Eye (tissue), 1 donor: ENCODE data around the gene KLHL11.
"Not testable (repeated sequence)": the region's sequence is repeated elsewhere in the genome, so short reads cannot be mapped to it uniquely, and the experiment has no call there.

ENCODE experiments used
- DNase-seq: peaks from one replicate; pipeline ENCODE4 v3.0.0-alpha.2; 2015

The KLHL11 gene

GRCh38 chr17:41836550-41837196 is 28.6 kb downstream of the KLHL11 start:
- DNase-seq = no peak

GRCh38 chr17:41835800-41836549 is 29.2 kb downstream of the KLHL11 start, which contains the start of gene NT5C3B:
NT5C3B (minus strand) TSS chr17:41836232; CDS start chr17:41836193, 39 bp downstream.
- peak; percentile 82 for DNase-seq

- DNase-seq = peak; percentile 43
These were observed 29.9 kb downstream of the KLHL11 start for GRCh38 chr17:41835214-41835799.

GRCh38 chr17:41829961-41830360 is 35.3 kb downstream of the KLHL11 start:
- DNase-seq = not testable (repeated sequence)

- DNase-seq = no peak
These were observed 39.9 kb downstream of the KLHL11 start for GRCh38 chr17:41825175-41825845.

GRCh38 chr17:41824086-41824485 is 41.1 kb downstream of the KLHL11 start:
- DNase-seq = no peak

GRCh38 chr17:41823580-41823979 is 41.6 kb downstream of the KLHL11 start:
- no peak for DNase-seq

- no peak for DNase-seq
These were observed 42.1 kb downstream of the KLHL11 start for GRCh38 chr17:41823141-41823524.

GRCh38 chr17:41822216-41823140 is 42.7 kb downstream of the KLHL11 start:
- no peak for DNase-seq

- DNase-seq = no peak
These were observed 43.4 kb downstream of the KLHL11 start for GRCh38 chr17:41821776-41822175.

- no peak for DNase-seq
These were observed 47.2 kb downstream of the KLHL11 start for GRCh38 chr17:41818024-41818423.

- no peak for DNase-seq
These were observed 48.4 kb downstream of the KLHL11 start for GRCh38 chr17:41816637-41817320.

- no peak for DNase-seq
These were observed 51.0 kb downstream of the KLHL11 start for GRCh38 chr17:41814195-41814594.

- no peak for DNase-seq
These were observed 51.5 kb downstream of the KLHL11 start for GRCh38 chr17:41813699-41814124.

- no peak for DNase-seq
These were observed 52.0 kb downstream of the KLHL11 start for GRCh38 chr17:41813152-41813680.

GRCh38 chr17:41812381-41813151 is 52.7 kb downstream of the KLHL11 start, which contains the start of gene FKBP10:
FKBP10 (plus strand) TSS chr17:41813004; CDS start chr17:41813035, 31 bp downstream.
- peak; percentile 96 for DNase-seq

GRCh38 chr17:41811549-41812380 is 53.5 kb downstream of the KLHL11 start, which contains the start of gene P3H4:
P3H4 (minus strand) TSS chr17:41811949; CDS start chr17:41811915, 34 bp downstream.
- peak; percentile 95 for DNase-seq

GRCh38 chr17:41810659-41811548 is 54.3 kb downstream of the KLHL11 start:
- DNase-seq = no peak
